CD4-positive, CD25-positive, alpha-beta regulatory T cell (primary cell): ENCODE data around the gene IDE. TPM values are rescaled to one million over a fixed set of nuclear protein-coding genes. Genes with fewer than 3 reads are reported as not detected.
A peak's percentile ranks its signal among the peaks of the same experiment; 100 is the strongest.

Experiments used
- ATAC-seq, 2 donors: fragments of 150-1000 bp; cut with Tn5 transposase; one replicate each; pipeline ENCODE4 v1.10.0; 2021; ENCODE audit warnings: low read depth in 2 of 2, moderate number of reproducible peaks in 2 of 2, moderate library complexity in 1 of 2
- DNase-seq, 3 donors: peaks; one replicate each; pipeline versions ENCODE4 v3.0.0 to v3.0.0-alpha.2; 2012 to 2022; ENCODE audit warnings: mixed read lengths in 1 of 3
- H3K27ac ChIP-seq: one replicate; pipeline ENCODE4 v1.7.0; 2013; ENCODE audit warnings: mild to moderate bottlenecking, low read length; ENCODE audit not compliant: insufficient read depth, poor library complexity, severe bottlenecking
- H3K27me3 ChIP-seq: one replicate; pipeline ENCODE4 v1.7.0; 2013; ENCODE audit warnings: low read length; ENCODE audit not compliant: control insufficient read depth, insufficient read depth
- H3K36me3 ChIP-seq: one replicate; pipeline ENCODE4 v1.7.0; 2013; ENCODE audit warnings: mild to moderate bottlenecking, low read length, moderate library complexity; ENCODE audit not compliant: control insufficient read depth, insufficient read depth
- H3K4me1 ChIP-seq: 2 replicates; pipeline ENCODE4 v1.7.0; 2013; ENCODE audit warnings: mild to moderate bottlenecking, low read length; ENCODE audit not compliant: insufficient read depth, control insufficient read depth, poor library complexity, severe bottlenecking
- H3K4me3 ChIP-seq: one replicate; pipeline ENCODE4 v1.7.0; 2013; ENCODE audit warnings: low read depth, mild to moderate bottlenecking, low read length, moderate library complexity
- H3K9me3 ChIP-seq, 2 experiments: 1 replicate in 1 of 2; 2 replicates in 1 of 2; pipeline ENCODE4 v1.7.0; 2013; ENCODE audit warnings: low read length in 2 of 2, mild to moderate bottlenecking in 1 of 2, moderate library complexity in 1 of 2; ENCODE audit not compliant: control insufficient read depth in 2 of 2
- H3K27ac Mint-ChIP-seq, 3 donors: one replicate each; pipeline ENCODE4 v1.8.0; 2020 to 2022; ENCODE audit warnings: mild to moderate bottlenecking in 3 of 3, mixed read lengths in 3 of 3, moderate library complexity in 2 of 3
- H3K27me3 Mint-ChIP-seq: one replicate; pipeline ENCODE4 v1.8.0; 2022; ENCODE audit warnings: mild to moderate bottlenecking, mixed read lengths
- H3K36me3 Mint-ChIP-seq: one replicate; pipeline ENCODE4 v1.8.0; 2020; ENCODE audit warnings: mixed read lengths
- H3K4me1 Mint-ChIP-seq, 4 donors: one replicate each; pipeline ENCODE4 v1.8.0; 2020 to 2022; ENCODE audit warnings: mixed read lengths in 4 of 4, mild to moderate bottlenecking in 1 of 4
- H3K4me3 Mint-ChIP-seq, 4 donors: one replicate each; pipeline ENCODE4 v1.8.0; 2020 to 2022; ENCODE audit warnings: mild to moderate bottlenecking in 4 of 4, mixed read lengths in 4 of 4, moderate library complexity in 3 of 4
- H3K9me3 Mint-ChIP-seq, 7 donors: one replicate each; pipeline ENCODE4 v1.8.0; 2020 to 2022; ENCODE audit warnings: mixed read lengths in 7 of 7, mild to moderate bottlenecking in 3 of 7, moderate library complexity in 2 of 7
- polyA plus RNA-seq, 4 donors: library from polyadenylated mRNA; unstranded; fragments of 300-500 nt; fragmentation: Illumina TruSeq; gene quantifications; one replicate each; pipeline ENCODE4 v1.2.3, GENCODE V29; 2021
- total RNA-seq: library from RNA; stranded (reverse); gene quantifications from one replicate; pipeline ENCODE4 v1.2.3, GENCODE V29; 2022

The IDE gene
- total and polyA plus RNA-seq, 5 donors from 2014 or later, result 17.0 to 38.1 (median 26.1) TPM

DNA sequence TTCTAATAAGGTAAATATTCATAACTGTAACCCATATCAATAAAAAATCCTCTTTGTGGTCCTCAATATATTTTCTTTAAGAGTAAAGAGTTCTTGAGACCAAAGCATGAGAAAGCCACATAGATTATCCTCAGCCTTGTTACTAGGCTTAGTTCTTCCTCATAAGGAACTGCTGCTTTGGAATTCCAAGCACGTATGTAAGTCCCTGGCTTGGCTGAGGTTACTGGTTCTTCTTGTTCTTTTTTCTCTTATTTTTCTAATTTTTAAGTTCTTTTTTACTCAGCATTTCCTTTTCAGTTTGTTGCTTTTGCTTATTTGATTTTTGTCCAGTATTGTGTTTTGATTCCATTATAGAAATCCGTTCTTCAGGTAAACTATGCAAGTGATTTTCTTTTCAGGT lies 155.7 kb downstream of the IDE start:
- peaks cover 0 to 8% (median 4%) of the 10 kb centered on the region in 7 donors for H3K9me3 Mint-ChIP-seq

GRCh38 chr10:92413519-92413918 lies 160.4 kb downstream of the IDE start:
- H3K27ac ChIP-seq, result no peak overlapping the region
- Mint-ChIP-seq H3K4me3 (no peak overlapping the region), H3K27ac (no peak overlapping the region), H3K27me3 (peaks cover 8% of the 10 kb centered on the region), H3K36me3 (no peaks in the 10 kb centered on the region), H3K4me1 (no peaks in the 10 kb centered on the region), H3K9me3 (peaks cover 0 to 7% (median 2%) of the 10 kb centered on the region in 7 donors)
- no peak for ATAC-seq
- H3K4me3 ChIP-seq, result no peak overlapping the region
- H3K4me1 ChIP-seq, result no peaks in the 10 kb centered on the region
- no peaks in the 10 kb centered on the region for H3K36me3 ChIP-seq
- peaks cover 2% of the 10 kb centered on the region for H3K27me3 ChIP-seq
- no peak for DNase-seq
- peaks cover 3 to 7% of the 10 kb centered on the region in 2 experiments for H3K9me3 ChIP-seq

More for the DNA sequence above, 155.7 kb downstream of the IDE start:
- no peaks in the 10 kb centered on the region for H3K4me1 ChIP-seq
- H3K27me3 Mint-ChIP-seq, result peaks cover 39% of the 10 kb centered on the region
- H3K36me3 Mint-ChIP-seq, result no peaks in the 10 kb centered on the region
- no peak for ATAC-seq
- no peak for DNase-seq
- peaks cover 7 to 10% of the 10 kb centered on the region in 2 experiments for H3K9me3 ChIP-seq
- H3K27me3 ChIP-seq, result peaks cover 16% of the 10 kb centered on the region
- no peak overlapping the region for H3K4me3 ChIP-seq
- H3K27ac ChIP-seq, result no peak overlapping the region
- H3K27ac Mint-ChIP-seq, result no peak overlapping the region
- no peaks in the 10 kb centered on the region for H3K36me3 ChIP-seq
- H3K4me3 Mint-ChIP-seq, result no peak overlapping the region
- peaks cover 0 to 4% (median 0%) of the 10 kb centered on the region in 4 donors for H3K4me1 Mint-ChIP-seq

GRCh38 chr10:92413011-92413410 lies 160.9 kb downstream of the IDE start:
- H3K9me3 Mint-ChIP-seq, result peaks cover 0 to 7% (median 2%) of the 10 kb centered on the region in 7 donors
- no peak overlapping the region for H3K27ac Mint-ChIP-seq
- H3K27me3 Mint-ChIP-seq, result peaks cover 8% of the 10 kb centered on the region
- H3K4me3 Mint-ChIP-seq, result no peak overlapping the region
- DNase-seq, result no peak
- H3K27ac ChIP-seq, result no peak overlapping the region
- no peaks in the 10 kb centered on the region for H3K4me1 ChIP-seq
- no peak for ATAC-seq
- H3K4me1 Mint-ChIP-seq, result no peaks in the 10 kb centered on the region
- no peaks in the 10 kb centered on the region for H3K36me3 ChIP-seq
- peaks cover 3 to 7% of the 10 kb centered on the region in 2 experiments for H3K9me3 ChIP-seq
- H3K4me3 ChIP-seq, result no peak overlapping the region
- no peaks in the 10 kb centered on the region for H3K36me3 Mint-ChIP-seq
- H3K27me3 ChIP-seq, result peaks cover 2% of the 10 kb centered on the region

GRCh38 chr10:92411406-92411805 lies 162.5 kb downstream of the IDE start:
- Histone ChIP-seq H3K27ac (no peak overlapping the region), H3K4me1 (no peaks in the 10 kb centered on the region), H3K36me3 (no peaks in the 10 kb centered on the region), H3K9me3 (peaks cover 2 to 3% of the 10 kb centered on the region in 2 experiments), H3K4me3 (no peak overlapping the region), H3K27me3 (peaks cover 2% of the 10 kb centered on the region)
- Mint-ChIP-seq H3K27ac (no peak overlapping the region), H3K4me1 (no peaks in the 10 kb centered on the region), H3K27me3 (peaks cover 5% of the 10 kb centered on the region), H3K9me3 (peaks cover 0 to 4% (median 2%) of the 10 kb centered on the region in 7 donors), H3K4me3 (no peak overlapping the region), H3K36me3 (no peaks in the 10 kb centered on the region)
- DNase-seq (no peak), ATAC-seq (no peak)

- peaks cover 0 to 3% (median 0%) of the 10 kb centered on the region in 7 donors for H3K9me3 Mint-ChIP-seq
- Histone ChIP-seq H3K4me3 (no peak overlapping the region), H3K36me3 (no peaks in the 10 kb centered on the region), H3K27me3 (no peaks in the 10 kb centered on the region), H3K4me1 (no peaks in the 10 kb centered on the region), H3K9me3 (no peaks in the 10 kb centered on the region), H3K27ac (no peak overlapping the region)
- no peak overlapping the region for H3K27ac Mint-ChIP-seq
- H3K36me3 Mint-ChIP-seq, result no peaks in the 10 kb centered on the region
- ATAC-seq (no peak), DNase-seq (no peak)
- no peak overlapping the region for H3K4me3 Mint-ChIP-seq
- no peaks in the 10 kb centered on the region for H3K4me1 Mint-ChIP-seq
- H3K27me3 Mint-ChIP-seq, result peaks cover 4% of the 10 kb centered on the region
These were observed 163.4 kb downstream of the IDE start for GRCh38 chr10:92410501-92410900.

- Mint-ChIP-seq H3K4me1 (no peaks in the 10 kb centered on the region), H3K4me3 (no peak overlapping the region)
These were observed 165.9 kb downstream of the IDE start for GRCh38 chr10:92408017-92408361.

GRCh38 chr10:92407305-92408016 lies 166.4 kb downstream of the IDE start:
- Mint-ChIP-seq H3K4me3 (no peak overlapping the region), H3K36me3 (no peaks in the 10 kb centered on the region), H3K4me1 (no peaks in the 10 kb centered on the region), H3K27me3 (peaks cover 12% of the 10 kb centered on the region), H3K9me3 (no peaks in the 10 kb centered on the region), H3K27ac (peak overlapping the region in 1 of 3 donors; percentile 79)
- Histone ChIP-seq H3K27ac (no peak overlapping the region), H3K9me3 (no peaks in the 10 kb centered on the region), H3K4me3 (no peak overlapping the region), H3K4me1 (no peaks in the 10 kb centered on the region), H3K27me3 (no peaks in the 10 kb centered on the region), H3K36me3 (no peaks in the 10 kb centered on the region)
- DNase-seq (no peak), ATAC-seq (no peak)

More at GRCh38 chr10:92408017-92408361, 165.9 kb downstream of the IDE start:
- no peak overlapping the region for H3K4me3 ChIP-seq
- ATAC-seq (no peak), DNase-seq (no peak)
- peaks cover 12% of the 10 kb centered on the region for H3K27me3 Mint-ChIP-seq
- no peaks in the 10 kb centered on the region for H3K9me3 ChIP-seq
- no peak overlapping the region for H3K27ac Mint-ChIP-seq
- no peaks in the 10 kb centered on the region for H3K27me3 ChIP-seq
- H3K36me3 Mint-ChIP-seq, result no peaks in the 10 kb centered on the region
- H3K9me3 Mint-ChIP-seq, result peaks cover 0 to 2% (median 0%) of the 10 kb centered on the region in 7 donors
- H3K4me1 ChIP-seq, result no peaks in the 10 kb centered on the region
- no peak overlapping the region for H3K27ac ChIP-seq
- H3K36me3 ChIP-seq, result no peaks in the 10 kb centered on the region

GRCh38 chr10:92405419-92405924 lies 168.4 kb downstream of the IDE start:
- no peaks in the 10 kb centered on the region for H3K27me3 ChIP-seq
- no peak overlapping the region for H3K27ac ChIP-seq
- Mint-ChIP-seq H3K27me3 (peaks cover 16% of the 10 kb centered on the region), H3K4me1 (no peaks in the 10 kb centered on the region), H3K9me3 (no peaks in the 10 kb centered on the region), H3K4me3 (peak overlapping the region in 1 of 4 donors; percentile 39), H3K36me3 (no peaks in the 10 kb centered on the region), H3K27ac (no peak overlapping the region)
- ATAC-seq, result no peak
- H3K9me3 ChIP-seq, result no peaks in the 10 kb centered on the region
- no peaks in the 10 kb centered on the region for H3K36me3 ChIP-seq
- DNase-seq, result no peak
- H3K4me3 ChIP-seq, result no peak overlapping the region
- no peaks in the 10 kb centered on the region for H3K4me1 ChIP-seq
